Measurements from ENCODE around the gene FARP1.
"Not testable (repeated sequence)": the region's sequence is repeated elsewhere in the genome, so short reads cannot be mapped to it uniquely, and the experiment has no call there.

The FARP1 gene

DNA sequence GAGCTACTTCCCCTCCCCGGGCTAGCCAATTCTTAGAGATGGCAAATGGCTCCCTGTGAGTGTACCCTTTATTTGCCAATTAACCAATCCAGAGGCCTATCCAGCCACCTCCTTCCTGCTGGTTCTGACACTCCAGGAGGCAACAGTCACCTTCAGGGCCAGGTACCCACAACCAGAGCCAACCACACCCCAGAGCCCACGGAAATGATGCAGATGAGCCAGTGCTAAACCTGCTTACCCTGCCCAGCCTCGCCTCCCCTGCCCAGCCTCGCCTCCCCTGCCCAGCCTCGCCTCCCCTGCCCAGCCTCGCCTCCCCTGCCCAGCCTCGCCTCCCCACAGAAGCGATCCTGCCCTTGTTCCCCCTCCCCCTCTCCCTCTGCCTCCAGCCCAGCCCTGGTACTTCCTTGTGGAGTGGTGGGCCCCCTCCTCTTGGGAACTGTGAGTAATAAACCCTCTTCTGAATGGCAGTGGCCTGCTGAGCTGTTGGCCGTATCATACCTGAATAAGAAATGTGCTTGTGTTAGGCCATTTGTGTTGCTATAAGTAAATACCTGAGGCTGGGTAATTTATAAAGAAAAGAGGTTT lies 207.9 kb downstream of the FARP1 start:
- DNase-seq (ENCODE audit: low read depth in 2 of 3, low spot score in 2 of 3): no peak

DNA sequence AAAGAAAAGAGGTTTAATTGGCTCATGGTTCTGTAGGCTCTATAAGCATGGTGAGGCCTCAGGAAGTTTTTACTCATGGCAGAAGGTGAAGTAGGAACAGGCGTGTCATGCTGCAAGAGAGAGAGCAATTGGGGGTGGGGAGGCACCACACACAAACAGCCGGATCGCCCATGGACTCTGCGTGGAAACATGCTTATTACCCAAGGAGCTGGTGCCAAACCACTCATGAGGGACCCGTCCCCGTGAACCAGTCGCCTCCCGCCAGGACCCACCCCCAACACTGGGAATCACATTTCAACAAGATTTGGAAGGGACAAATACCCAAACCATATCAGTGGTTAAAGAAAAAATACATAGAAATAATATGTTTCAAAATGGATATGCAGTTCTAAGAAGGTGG lies 208.7 kb downstream of the FARP1 start:
- no peak for DNase-seq (ENCODE audit: low read depth in 2 of 3, low spot score in 2 of 3)

DNA sequence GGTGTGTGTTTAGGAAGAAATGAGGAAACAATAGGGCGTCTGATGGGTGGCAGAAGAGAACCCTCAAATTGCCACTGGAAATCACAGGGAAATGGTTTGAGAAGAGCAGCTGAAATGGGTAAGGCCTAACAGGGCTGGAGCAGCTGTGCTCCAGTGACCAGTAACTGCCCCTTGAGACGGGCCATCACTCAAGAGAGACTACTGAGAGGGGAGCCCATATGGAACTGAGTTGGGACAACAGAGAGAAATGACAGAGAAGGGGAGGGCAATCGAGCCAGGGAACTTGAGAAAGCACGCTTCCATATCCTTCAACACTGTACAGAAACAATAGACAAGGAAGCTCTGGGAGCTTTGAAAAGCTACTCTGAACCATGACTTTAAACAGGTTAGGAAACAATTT lies 209.3 kb downstream of the FARP1 start:
- DNase-seq (ENCODE audit: low read depth in 2 of 3, low spot score in 2 of 3): no peak

DNA sequence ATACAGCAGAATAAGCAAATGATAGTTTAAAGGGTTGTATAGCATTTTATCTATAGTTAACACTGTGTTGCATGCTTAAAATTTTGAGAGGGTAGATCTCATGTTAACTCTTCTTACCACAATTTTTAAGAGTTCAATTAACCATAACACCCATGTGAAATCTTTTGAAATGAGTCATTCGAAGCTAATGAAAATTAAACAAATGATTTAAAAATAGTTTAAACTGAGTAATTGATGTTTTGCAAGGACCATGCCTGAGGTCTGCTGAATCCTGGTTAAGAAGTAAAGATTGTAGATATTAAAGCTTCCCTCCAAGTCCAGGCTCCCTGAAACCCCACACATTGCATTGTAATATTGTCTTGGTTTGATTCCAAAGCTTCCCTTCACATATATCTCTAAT lies 210.9 kb downstream of the FARP1 start:
- DNase-seq (ENCODE audit: low read depth in 2 of 3, low spot score in 2 of 3): no peak

DNA sequence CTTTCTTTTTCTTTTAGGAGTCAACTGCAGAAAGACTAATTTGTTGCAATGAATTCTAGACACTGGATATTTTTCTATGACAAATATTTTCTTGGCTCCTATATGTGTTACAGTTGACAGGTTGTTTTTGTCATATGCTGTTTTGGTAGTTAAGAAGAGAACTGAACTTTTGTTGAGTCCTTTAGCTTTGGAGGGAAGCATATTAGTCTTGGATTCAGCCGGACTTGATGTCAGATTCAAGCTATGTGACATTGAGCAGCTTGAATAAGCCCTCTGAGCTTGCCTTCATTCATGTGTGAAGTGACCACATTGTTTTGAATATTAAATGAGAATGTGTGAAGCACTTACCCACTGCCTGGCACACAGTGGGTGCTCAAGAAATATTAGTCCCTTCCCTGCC lies 216.0 kb downstream of the FARP1 start:
- DNase-seq (ENCODE audit: low read depth in 2 of 3, low spot score in 2 of 3): no peak

DNA sequence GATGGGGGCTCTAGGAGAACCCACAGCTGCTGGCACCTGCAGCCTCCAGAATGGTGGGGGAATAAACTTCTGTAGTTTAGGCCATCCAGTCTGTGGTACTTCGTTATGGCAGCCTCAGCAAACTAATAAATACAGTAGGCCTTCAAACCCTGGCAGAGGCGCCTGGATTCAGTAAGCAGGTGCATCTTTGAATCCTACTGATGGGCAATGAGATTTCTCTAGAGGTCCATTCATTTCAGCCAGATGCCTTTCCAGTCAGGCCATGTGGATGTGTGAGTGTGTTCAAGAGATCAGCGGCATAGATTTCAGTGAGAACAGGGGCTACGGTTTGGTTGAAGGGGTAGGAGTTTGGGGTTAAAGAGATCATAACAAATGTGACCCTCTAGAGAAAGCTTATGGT lies 217.7 kb downstream of the FARP1 start:
- no peak for DNase-seq (ENCODE audit: low read depth in 2 of 3, low spot score in 2 of 3)

DNA sequence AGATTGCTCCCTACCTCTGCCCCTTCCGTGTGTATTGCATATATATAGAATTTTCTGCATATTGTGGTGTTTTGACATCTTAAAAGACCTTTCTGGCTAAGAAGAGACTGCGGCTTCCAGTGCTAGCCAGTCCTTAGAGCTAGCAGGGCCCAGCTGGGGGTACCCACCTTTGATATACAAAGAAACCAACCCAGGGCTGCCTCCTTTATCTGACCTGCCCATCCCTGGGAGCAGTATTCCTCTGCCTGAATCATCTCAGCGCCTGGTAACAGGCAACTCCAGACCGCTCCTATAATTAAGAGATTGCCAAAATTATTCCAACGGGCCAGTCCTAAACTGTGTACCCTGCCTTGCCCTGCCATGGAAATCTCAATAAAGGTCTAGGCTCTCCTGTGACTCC lies 220.4 kb downstream of the FARP1 start:
- DNase-seq (ENCODE audit: low read depth in 2 of 3, low spot score in 2 of 3): no peak

DNA sequence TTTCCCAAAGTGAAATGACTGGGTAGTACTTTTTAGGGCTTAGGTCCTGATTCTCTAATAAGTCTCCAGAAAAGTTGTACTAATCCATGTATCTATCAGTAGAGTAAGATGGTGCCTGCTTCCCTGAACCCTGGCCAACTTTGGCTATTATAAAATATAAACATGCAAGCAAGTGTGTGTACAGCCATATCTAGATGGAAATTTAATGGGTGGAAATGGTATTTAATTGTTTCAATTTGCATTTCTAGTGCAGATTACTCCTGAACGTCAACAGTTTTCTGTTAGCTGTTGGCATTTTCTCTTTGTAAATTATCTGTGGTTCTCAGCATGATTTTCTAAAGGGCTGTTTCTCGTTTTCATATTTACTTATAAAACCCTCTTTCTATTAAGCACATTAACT lies 221.3 kb downstream of the FARP1 start:
- DNase-seq (ENCODE audit: low read depth in 2 of 3, low spot score in 2 of 3): no peak

DNA sequence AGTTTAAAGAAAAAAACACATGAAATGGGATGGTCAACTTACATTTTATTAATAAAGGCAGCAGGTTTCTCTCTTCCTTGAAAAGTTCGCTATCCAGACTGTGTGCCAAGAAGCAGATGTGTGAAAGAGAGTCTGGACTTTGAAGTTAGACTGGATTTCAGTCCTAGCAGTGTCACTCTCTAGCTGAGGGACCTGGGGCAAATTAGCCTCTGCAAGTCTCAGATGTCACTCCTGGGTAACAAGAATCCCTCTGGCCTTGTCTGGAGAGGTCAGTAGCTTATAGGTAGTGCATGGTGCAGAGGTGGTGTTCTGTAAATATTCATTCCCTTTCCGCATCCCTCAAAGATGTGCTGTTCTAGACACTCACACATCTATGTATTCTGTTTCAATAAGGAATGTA lies 221.8 kb downstream of the FARP1 start:
- DNase-seq (ENCODE audit: low read depth in 2 of 3, low spot score in 2 of 3): no peak

DNA sequence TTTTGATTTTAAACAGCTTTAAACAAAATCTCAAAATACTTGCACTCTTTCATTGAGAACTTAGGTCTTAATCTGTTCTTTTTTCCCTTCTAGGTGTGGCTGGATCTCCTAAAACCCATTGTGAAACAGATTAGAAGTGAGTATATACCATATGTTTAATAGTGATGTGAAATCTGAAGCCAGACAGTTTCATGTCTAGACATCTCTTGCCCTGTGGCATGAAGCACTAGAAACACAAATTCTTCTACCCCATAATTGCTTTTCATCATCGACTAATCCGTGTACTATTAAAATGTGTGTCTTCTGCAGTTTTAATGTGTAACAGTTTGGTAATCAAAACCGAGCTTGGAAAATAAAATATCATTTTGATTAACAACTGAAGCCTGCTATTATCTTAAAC lies 222.4 kb downstream of the FARP1 start:
- DNase-seq (ENCODE audit: low read depth in 2 of 3, low spot score in 2 of 3): no peak

DNA sequence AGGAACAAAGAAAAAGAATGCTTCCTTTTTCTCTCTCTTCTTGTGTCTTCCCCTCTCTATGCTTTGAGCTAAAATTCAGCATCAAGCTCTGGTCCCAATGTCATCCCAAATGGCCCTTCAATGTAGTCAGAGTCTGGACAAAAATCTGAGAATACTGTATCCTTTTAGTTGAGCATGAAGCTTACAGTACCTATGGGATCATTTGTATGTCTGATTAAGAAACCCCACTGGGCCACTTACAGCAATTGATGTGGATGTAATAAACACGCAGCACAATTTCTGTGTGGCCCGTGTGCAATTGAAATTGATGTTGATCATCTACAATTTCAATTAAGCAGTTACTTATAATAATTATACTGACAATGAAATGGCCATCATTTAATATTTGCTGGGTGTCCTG lies 223.1 kb downstream of the FARP1 start:
- no peak for DNase-seq (ENCODE audit: low read depth in 2 of 3, low spot score in 2 of 3)

DNA sequence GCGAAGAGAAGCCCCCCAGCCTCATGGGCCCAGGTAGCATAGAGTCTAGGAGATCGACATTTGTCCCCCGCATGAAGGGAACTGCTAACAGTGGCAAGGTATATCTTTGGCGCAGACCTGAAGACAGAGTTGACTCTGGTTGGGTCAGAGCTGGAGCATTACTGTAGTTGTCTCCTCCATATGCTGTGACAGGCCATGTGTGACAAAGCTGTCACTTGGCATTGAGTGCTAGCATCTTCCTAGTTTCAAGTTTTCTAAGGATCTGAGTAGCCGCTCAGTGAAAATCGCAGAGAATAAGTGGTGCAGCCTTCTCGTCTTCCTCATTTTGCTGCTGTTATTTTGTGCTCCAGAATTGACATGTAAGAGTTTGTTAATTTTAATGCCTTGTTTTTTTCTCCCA lies 223.5 kb downstream of the FARP1 start:
- no peak for DNase-seq (ENCODE audit: low read depth in 2 of 3, low spot score in 2 of 3)

DNA sequence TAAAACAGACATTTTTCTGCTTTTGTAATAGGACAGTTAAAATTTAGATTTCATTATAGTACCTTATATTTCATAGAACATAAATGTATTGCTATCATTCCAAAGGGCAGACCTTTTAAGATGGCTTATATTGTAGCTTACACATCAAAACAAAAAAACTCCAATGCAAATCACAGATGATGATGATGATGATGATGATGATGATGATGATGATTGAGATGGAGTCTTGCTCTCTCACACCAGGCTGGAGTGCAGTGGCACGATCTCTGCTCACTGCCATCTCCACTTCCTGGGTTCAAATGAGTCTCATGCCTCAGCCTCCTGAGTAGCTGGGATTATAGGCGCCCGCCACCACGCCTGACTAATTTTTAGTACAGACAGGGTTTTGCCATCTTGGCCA lies 224.1 kb downstream of the FARP1 start:
- no peak for DNase-seq (ENCODE audit: low read depth in 2 of 3, low spot score in 2 of 3)

DNA sequence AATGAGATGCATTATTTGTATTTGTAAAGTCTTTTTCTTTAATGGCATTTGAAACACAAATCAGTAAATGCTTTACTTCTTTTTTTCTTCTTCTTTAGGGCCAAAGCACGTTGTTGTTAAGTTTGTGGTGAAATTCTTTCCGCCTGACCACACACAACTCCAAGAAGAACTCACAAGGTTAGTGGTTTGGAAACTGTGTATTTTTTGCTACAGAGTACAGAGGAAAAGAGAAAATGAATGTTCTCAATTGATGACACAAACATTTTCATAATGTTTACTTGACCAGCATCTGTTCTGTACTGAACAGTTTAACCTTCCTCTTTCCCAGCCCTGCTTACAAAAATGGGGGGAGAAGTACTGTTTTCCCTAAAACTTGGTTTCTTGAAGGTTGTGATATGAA lies 225.1 kb downstream of the FARP1 start:
- no peak for DNase-seq (ENCODE audit: low read depth in 2 of 3, low spot score in 2 of 3)

DNA sequence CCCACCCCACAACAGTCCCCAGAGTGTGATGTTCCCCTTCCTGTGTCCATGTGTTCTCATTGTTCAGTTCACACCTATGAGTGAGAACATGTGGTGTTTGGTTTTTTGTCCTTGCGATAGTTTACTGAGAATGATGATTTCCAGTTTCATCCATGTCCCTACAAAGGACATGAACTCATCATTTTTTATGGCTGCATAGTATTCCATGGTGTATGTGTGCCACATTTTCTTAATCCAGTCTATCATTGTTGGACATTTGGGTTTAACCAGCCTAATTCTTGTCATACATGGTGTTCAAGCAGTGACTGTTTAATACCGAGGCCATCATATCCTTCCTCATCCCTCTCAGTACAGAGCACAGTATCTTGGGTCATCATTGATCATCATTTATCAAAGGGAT lies 226.6 kb downstream of the FARP1 start:
- not testable (repeated sequence) for DNase-seq (ENCODE audit: low read depth in 2 of 3, low spot score in 2 of 3)

DNA sequence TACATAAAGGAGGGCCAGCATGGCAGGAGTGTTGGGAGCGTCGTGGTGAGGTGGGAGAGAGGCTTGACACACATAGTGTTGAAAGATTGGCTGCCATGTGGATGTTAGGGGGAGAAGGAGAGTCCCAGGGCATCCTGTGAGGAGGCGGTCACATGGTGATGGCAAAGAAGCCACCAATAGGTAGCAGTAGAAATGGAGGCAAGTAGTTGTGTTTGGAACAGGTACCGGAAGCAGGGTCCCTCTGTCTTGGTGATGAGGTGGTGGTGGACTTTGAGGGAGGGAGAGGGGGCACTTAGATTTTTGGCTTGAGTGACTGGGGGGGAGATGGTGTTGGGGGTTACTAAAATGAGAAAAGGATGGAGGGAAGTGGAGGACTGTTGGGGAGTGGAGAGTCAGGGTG lies 227.4 kb downstream of the FARP1 start:
- DNase-seq (ENCODE audit: low read depth in 2 of 3, low spot score in 2 of 3): no peak

DNA sequence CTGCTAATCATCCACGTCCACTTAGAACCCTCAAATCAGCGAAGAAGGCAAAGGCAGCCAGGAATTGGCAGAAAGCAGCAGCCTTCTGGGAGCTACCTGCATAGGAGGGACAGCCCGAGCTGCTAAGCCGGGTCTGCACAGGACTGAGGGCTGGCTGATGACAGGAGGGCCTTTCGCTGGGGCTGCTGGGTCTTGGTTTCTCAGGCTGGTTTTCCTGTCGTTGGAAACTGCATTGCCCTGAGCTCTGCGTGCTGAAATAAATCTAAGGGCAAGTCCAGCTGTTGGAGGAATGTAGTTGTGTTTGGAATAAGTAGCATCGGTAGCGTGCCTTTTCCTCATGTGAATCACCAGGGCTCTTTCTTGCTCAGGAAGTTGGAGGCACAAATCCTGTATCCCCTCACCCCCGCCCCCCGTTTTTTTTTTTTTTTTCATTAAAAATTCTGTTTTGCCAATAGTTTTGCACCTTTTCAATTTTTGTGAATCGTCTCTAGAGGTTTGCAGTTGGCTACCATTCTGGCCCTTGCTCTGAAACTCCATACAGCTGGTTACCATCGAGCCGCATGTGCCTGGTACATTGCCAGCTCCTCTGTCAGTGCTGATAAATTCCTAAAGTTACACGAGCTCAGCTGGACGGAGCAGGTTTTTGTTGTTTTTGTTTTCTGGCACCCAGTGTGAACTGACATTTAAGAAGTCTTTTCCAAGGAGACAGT lies 228.1 kb downstream of the FARP1 start:
- DNase-seq (ENCODE audit: low read depth in 2 of 3, low spot score in 2 of 3): no peak

DNA sequence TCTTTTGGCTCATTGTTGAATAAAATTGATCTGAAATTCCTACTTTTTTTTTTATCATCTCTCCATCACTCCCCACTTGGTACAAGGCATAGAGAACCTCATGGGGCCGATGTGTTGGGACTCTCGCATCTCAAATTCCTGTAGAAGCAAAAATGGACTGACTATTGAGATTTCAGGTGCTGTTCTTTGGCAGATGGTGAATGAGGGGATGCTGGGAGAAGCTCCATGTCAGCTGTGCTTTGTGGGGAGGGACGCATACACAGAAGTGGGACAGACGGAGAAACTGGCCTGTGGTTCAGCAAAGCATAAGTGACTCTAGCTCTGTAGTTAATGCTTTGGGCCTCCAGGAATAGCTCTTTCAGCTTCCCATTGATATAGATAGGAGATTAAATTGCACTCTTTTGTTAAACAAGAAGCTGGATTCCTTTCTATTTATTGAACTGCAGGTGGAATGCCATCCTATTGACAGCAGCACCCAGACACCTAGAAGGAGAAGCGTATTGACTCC lies 228.7 kb downstream of the FARP1 start:
- DNase-seq (ENCODE audit: low read depth in 2 of 3, low spot score in 2 of 3): no peak

DNA sequence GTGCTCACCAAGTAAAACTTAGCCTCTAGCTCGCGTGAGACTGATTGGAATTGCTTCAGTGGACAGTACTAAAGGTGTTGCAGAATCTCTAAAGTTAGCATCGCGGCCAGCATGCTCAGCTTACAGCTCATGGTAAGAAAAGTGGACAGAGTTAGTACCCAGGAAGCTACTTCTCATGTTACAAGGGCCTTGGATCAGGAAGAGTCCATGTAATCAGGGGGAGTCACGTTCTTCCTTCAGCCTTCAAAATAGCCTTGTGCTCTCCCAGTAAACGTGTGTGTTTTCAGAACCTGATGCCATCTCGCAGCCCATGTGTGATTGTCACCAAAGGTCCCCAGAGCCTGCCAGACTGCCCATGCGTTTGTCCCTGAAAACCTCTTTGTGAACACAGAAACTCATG lies 230.0 kb downstream of the FARP1 start:
- DNase-seq (ENCODE audit: low read depth in 2 of 3, low spot score in 2 of 3): no peak

DNA sequence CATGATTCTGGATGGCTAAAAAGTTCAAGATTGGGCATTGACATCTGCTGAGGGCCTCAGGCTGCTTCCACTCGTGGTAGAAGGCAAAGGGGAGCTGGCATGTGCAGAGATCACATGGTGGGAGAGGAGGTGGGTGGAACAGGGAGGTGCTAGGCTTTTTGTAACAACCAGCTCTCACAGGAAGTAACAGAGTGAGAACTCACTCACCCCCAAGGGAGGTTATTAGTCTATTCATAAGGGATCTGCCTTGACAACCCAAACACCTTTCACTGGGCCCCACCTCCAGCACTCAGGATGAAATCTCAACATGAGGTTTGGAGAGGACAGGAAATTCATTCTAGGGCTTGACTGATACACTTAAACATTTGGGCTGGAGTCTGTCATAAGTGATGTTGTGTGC lies 231.9 kb downstream of the FARP1 start:
- DNase-seq (ENCODE audit: low read depth in 2 of 3, low spot score in 2 of 3): no peak

DNA sequence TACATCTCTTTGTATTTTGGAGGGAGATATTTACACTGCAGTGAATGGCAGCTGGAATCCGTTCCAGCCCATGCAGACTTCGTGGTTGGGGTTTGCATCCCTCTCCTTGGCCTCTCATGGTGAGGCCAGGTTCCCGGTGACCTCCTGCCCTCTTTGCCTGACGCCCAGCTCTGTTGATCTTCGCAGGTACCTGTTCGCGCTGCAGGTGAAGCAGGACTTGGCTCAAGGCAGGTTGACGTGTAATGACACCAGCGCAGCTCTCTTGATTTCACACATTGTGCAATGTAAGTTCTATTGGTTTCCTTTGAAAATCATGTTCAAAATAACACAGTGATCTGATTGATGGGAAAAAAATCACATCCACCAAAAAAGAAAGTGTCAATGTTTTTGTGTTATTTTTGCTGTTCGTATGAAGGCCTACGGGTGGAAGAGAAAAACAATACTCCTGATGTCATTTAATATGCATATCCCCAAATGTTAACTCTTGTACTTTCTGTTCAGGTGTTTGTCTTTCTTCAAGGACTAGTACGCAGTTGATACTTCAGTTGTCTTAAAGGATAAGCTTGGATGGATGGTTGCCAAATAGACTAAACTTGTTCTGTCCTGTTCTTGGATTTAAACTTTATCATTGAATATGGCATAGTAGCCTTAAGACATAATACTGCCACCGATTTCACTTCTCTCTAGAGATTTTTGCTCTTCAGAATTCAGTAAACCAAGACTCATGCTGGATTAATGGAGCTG lies 234.9 kb downstream of the FARP1 start:
- no peak for DNase-seq (ENCODE audit: low read depth in 2 of 3, low spot score in 2 of 3)

DNA sequence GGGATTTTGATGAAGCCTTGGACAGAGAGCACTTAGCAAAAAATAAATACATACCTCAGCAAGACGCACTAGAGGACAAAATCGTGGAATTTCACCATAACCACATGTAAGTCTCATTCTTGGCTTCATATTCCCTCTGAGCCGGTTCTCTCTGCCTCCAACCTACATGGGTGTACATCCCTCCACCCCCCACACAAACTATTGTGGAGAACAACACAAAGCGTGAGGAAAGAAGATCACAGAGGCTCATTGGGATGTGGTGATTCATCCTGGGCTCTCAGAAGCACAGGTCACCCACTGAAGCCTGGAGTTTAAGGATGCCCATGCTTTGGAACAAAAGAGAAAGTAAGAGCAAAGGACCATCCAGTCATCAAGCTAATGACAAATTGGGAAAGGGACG lies 241.8 kb downstream of the FARP1 start:
- no peak for DNase-seq (ENCODE audit: low read depth in 2 of 3, low spot score in 2 of 3)

All from activated CD8-positive, alpha-beta memory T cell treated with anti-CD3 and anti-CD28 coated beads for 48 hours (primary cell).